Measurements from ENCODE around the gene FNIP1. TPM values are rescaled to one million over a fixed set of nuclear protein-coding genes. Genes with fewer than 3 reads are reported as not detected.

Gene FNIP1
- total RNA-seq, 1 donor from 2014 or later: 14.4 TPM

GRCh38 chr5:131640043-131640856 is 156.6 kb downstream of the FNIP1 start:
- DNase-seq (ENCODE audit: low read depth): no peak
- H3K4me3 ChIP-seq (ENCODE audit: low read depth, low read length): no peak overlapping the region
- no peak for TF ChIP-seq CTCF (conservative IDR thresholded peaks at IDR 0.05; ENCODE audit: low read depth, low read length)

DNA sequence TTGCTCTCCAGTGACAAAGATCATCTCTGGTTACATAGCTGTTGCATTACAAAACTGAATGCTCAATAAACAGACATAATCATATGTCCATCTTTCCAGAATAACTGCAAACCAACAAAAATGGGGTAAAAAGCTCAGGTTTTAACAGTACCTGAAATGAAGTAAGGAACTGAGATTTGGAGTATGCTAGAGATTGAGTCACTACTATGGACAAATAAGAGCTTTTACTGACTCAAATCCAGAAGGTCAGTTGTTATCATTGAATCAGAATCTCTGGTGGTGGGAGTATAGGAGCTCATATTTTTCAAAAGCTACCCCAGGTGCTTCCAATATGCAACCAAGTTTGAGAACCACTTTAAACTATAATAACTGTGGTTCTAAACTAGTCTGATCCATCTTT is 157.7 kb downstream of the FNIP1 start:
- no peak for TF ChIP-seq CTCF (conservative IDR thresholded peaks at IDR 0.05; ENCODE audit: low read depth, low read length)
- no peak for DNase-seq (ENCODE audit: low read depth)
- no peak overlapping the region for H3K4me3 ChIP-seq (ENCODE audit: low read depth, low read length)

DNA sequence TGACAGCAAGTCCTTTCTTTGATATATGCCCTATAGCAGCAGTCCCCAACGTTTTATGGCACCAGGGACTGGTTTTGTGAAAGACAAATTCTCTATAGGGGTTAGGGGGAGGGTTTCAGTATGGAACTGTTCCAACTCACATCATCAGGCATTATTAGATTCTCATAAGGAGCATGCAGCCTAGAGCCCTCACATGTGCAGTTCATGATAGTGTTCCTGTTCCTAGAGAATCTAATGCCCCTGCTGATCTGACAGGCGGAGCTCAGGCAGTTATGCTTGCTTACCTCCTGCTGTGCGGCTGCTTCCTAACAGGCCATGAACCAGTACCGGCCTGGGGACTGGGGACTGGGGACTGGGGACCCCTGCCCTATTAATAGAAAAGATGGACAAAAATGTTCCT is 159.1 kb downstream of the FNIP1 start:
- no peak for TF ChIP-seq CTCF (conservative IDR thresholded peaks at IDR 0.05; ENCODE audit: low read depth, low read length)
- DNase-seq (ENCODE audit: low read depth): no peak
- no peak overlapping the region for H3K4me3 ChIP-seq (ENCODE audit: low read depth, low read length)

GRCh38 chr5:131635684-131636572 is 160.9 kb downstream of the FNIP1 start:
- H3K4me3 ChIP-seq (ENCODE audit: low read depth, low read length): peak overlapping the region; percentile 88
- no peak for TF ChIP-seq CTCF (conservative IDR thresholded peaks at IDR 0.05; ENCODE audit: low read depth, low read length)
- peak; percentile 23 for DNase-seq (ENCODE audit: low read depth)

GRCh38 chr5:131634996-131635683 is 161.7 kb downstream of the FNIP1 start, which contains the start of gene RAPGEF6:
Gene RAPGEF6 (minus strand): TSS chr5:131635229. CDS start chr5:131635030, 199 bp downstream.
- peak; percentile 95 for DNase-seq (ENCODE audit: low read depth)
- no peak for TF ChIP-seq CTCF (conservative IDR thresholded peaks at IDR 0.05; ENCODE audit: low read depth, low read length)
- H3K4me3 ChIP-seq (ENCODE audit: low read depth, low read length): peak within 1 kb of the TSS; percentile 88

DNA sequence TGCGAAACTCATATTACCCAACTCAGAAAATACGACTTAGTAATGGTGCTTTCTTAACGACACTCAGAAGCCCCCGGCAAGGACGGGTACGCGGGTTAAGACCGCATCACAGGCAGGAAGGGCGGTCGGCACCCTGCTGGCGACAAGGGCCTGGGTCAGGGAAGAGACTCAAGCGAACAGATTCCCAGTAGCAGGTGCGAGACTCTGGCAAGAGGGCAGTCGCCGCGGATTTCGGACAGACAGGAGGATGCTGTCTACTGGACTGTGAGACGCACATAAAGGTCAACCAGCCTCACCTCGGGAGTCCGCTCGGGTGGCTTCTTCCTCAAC is 162.2 kb downstream of the FNIP1 start:
- peak; percentile 12 for TF ChIP-seq CTCF (conservative IDR thresholded peaks at IDR 0.05; ENCODE audit: low read depth, low read length)
- DNase-seq (ENCODE audit: low read depth): no peak

More for the DNA sequence above, 162.2 kb downstream of the FNIP1 start:
- H3K4me3 ChIP-seq (ENCODE audit: low read depth, low read length): peak overlapping the region; percentile 88
